HepG2 (cell line): ENCODE results near the gene ACP1. TPM values are rescaled to one million over a fixed set of nuclear protein-coding genes. Genes with fewer than 3 reads are reported as not detected.

Experiments used
- ATAC-seq: fragments of 200-7000 bp; cut with Tn5 transposase; 3 replicates; pipeline ENCODE4 v1.9.1; 2020; ENCODE audit warnings: mild to moderate bottlenecking, moderate library complexity
- BruUV-seq: library from RNA; stranded (reverse); fragments of 400-500 nt; replicated peaks from 2 replicates; lab custom pipeline; 2021; lab: Mats Ljungman, UMichigan
- CTCF ChIA-PET: fragments of 300-600 bp; formaldehyde crosslinking; extraction: SDS; loops from one replicate; lab custom pipeline; 2021; ENCODE audit warnings: low total read pairs, inconsistent platforms, low intra/inter-chr PET ratio; lab: Yijun Ruan, JAX
- POLR2A ChIA-PET: fragments of 350-600 bp; sonication (Branson Sonifier 250); formaldehyde crosslinking; loops from one replicate; lab custom pipeline; 2020; ENCODE audit warnings: antibody characterized with exemption, inconsistent platforms; lab: Yijun Ruan, JAX
- DNase-seq: peaks from one replicate; pipeline ENCODE4 v3.0.0-alpha.2; 2015; ENCODE audit warnings: low spot score
- FAIRE-seq: peaks from 3 replicates; lab custom pipeline; 2011; peaks lifted over from hg19 to GRCh38; lab: Jason Lieb, UNC
- H2AFZ ChIP-seq: one replicate; pipeline ENCODE4 v1.6.1; 2011; ENCODE audit warnings: low read length, inconsistent platforms
- H3K27ac ChIP-seq: fragments of 300-600 bp; 3 replicates; pipeline ENCODE4 v1.8.0; 2011; ENCODE audit warnings: mixed run types, mild to moderate bottlenecking, mixed read lengths, low read length, inconsistent platforms; ENCODE audit not compliant: insufficient read depth; ENCODE audit errors: extremely low read length
- H3K27me3 ChIP-seq, 2 experiments: fragments of 200-600 bp in 1 of 2; 2 replicates in 1 of 2; 3 replicates in 1 of 2; pipeline versions ENCODE4 v1.6.0 to v1.8.0; 2011; ENCODE audit warnings: low read length in 2 of 2, mild to moderate bottlenecking in 2 of 2, moderate library complexity in 2 of 2, inconsistent platforms in 1 of 2; ENCODE audit not compliant: insufficient read depth in 2 of 2, control insufficient read depth in 1 of 2
- H3K36me3 ChIP-seq, 2 experiments: fragments of 200-600 bp in 1 of 2; replicated peaks in 1 of 2; 2 replicates in 1 of 2; 3 replicates in 1 of 2; pipeline versions ENCODE4 v1.5.1 to v1.8.0; 2011; ENCODE audit warnings: low read length in 2 of 2, inconsistent platforms in 1 of 2; ENCODE audit not compliant: insufficient read depth in 2 of 2, control insufficient read depth in 1 of 2
- H3K4me1 ChIP-seq: 2 replicates; pipeline ENCODE4 v1.5.1; 2012; ENCODE audit warnings: low read length, inconsistent platforms; ENCODE audit not compliant: insufficient read depth
- H3K4me2 ChIP-seq: 2 replicates; pipeline ENCODE4 v1.6.0; 2011; ENCODE audit warnings: low read depth, low read length, inconsistent platforms
- H3K4me3 ChIP-seq, 3 experiments: fragments of 200-600 bp in 1 of 3; sonication (generic), shearing (Covaris generic) in 1 of 3; replicated peaks in 1 of 3; 2 replicates each; pipeline ENCODE4 v1.5.1; 2011 to 2016; ENCODE audit warnings: low read length in 3 of 3, inconsistent platforms in 2 of 3, low read depth in 2 of 3, mild to moderate bottlenecking in 2 of 3, control low read depth in 1 of 3, mixed read lengths in 1 of 3; ENCODE audit not compliant: insufficient read depth in 1 of 3
- H3K79me2 ChIP-seq: one replicate; pipeline ENCODE4 v1.6.1; 2011; ENCODE audit warnings: low read length, inconsistent platforms; ENCODE audit not compliant: insufficient read depth
- H3K9ac ChIP-seq: 2 replicates; pipeline ENCODE4 v1.6.0; 2011; ENCODE audit warnings: mild to moderate bottlenecking, low read depth, low read length, inconsistent platforms; ENCODE audit not compliant: insufficient read depth
- H3K9me3 ChIP-seq: 2 replicates; pipeline ENCODE4 v1.5.1; 2012; ENCODE audit warnings: mild to moderate bottlenecking, low read length
- H4K20me1 ChIP-seq: 2 replicates; pipeline ENCODE4 v1.6.0; 2011; ENCODE audit warnings: inconsistent platforms, mild to moderate bottlenecking, low read length, moderate library complexity; ENCODE audit not compliant: insufficient read depth
- HNRNPL ChIP-seq: fragments of 200-400 bp; formaldehyde crosslinking; IDR thresholded peaks from 2 replicates; pipeline ENCODE4 v1.6.1; 2017; ENCODE audit warnings: mild to moderate bottlenecking, low read depth, low read length
- JDP2 ChIP-seq: sonication (generic); formaldehyde crosslinking; IDR thresholded peaks from 2 replicates; pipeline ENCODE4 v1.8.1; 2022; ENCODE audit warnings: missing genetic modification reagents, borderline replicate concordance
- PAWR ChIP-seq: sonication (generic); formaldehyde crosslinking; IDR thresholded peaks from 2 replicates; pipeline ENCODE4 v1.4.0; 2020; ENCODE audit warnings: missing genetic modification reagents, mild to moderate bottlenecking, borderline replicate concordance
- RAD21 ChIP-seq: fragments of 450-650 bp; formaldehyde crosslinking; IDR thresholded peaks from 2 replicates; pipeline ENCODE4 v1.5.0; 2020; ENCODE audit warnings: mild to moderate bottlenecking
- RBFOX2 ChIP-seq: fragments of 200-400 bp; formaldehyde crosslinking; IDR thresholded peaks from 2 replicates; pipeline ENCODE4 v1.6.1; 2017; ENCODE audit warnings: low read depth, mild to moderate bottlenecking, low read length
- RBM22 ChIP-seq: fragments of 200-400 bp; formaldehyde crosslinking; optimal IDR thresholded peaks from 2 replicates; pipeline ENCODE3; 2017; ENCODE audit warnings: mild to moderate bottlenecking, low read length, moderate library complexity
- SIX4 ChIP-seq: sonication (generic); formaldehyde crosslinking; IDR thresholded peaks from 2 replicates; pipeline ENCODE4 v1.4.0; 2020; ENCODE audit warnings: missing genetic modification reagents
- STAG1 ChIP-seq: sonication (generic); formaldehyde crosslinking; IDR thresholded peaks from 2 replicates; pipeline ENCODE4 v1.4.0; 2020; ENCODE audit warnings: missing genetic modification reagents
- WIZ ChIP-seq: sonication (generic); formaldehyde crosslinking; IDR thresholded peaks from 2 replicates; pipeline ENCODE4 v1.5.1; 2020; ENCODE audit warnings: mild to moderate bottlenecking, missing genetic modification reagents
- YY1 ChIP-seq: IDR thresholded peaks from 2 replicates; pipeline ENCODE4 v1.6.1; 2011; ENCODE audit warnings: low read length, low read depth, moderate library complexity, mild to moderate bottlenecking; ENCODE audit not compliant: insufficient read depth, insufficient replicate concordance
- ZBTB1 ChIP-seq: sonication (generic); formaldehyde crosslinking; IDR thresholded peaks from 2 replicates; pipeline ENCODE4 v1.4.0; 2020; ENCODE audit warnings: missing genetic modification reagents, borderline replicate concordance
- ZBTB4 ChIP-seq: sonication (generic); formaldehyde crosslinking; IDR thresholded peaks from 2 replicates; pipeline ENCODE4 v1.4.0; 2020; ENCODE audit warnings: missing genetic modification reagents, mild to moderate bottlenecking, borderline replicate concordance
- ZFP41 ChIP-seq: sonication (generic); formaldehyde crosslinking; IDR thresholded peaks from 2 replicates; pipeline ENCODE4 v1.4.0; 2020; ENCODE audit warnings: mild to moderate bottlenecking, missing genetic modification reagents, borderline replicate concordance
- ZNF350 ChIP-seq: sonication (generic); formaldehyde crosslinking; IDR thresholded peaks from 2 replicates; pipeline ENCODE4 v1.4.0; 2020; ENCODE audit warnings: mild to moderate bottlenecking, low read depth, missing genetic modification reagents, borderline replicate concordance
- ZNF644 ChIP-seq: IDR thresholded peaks from 2 replicates; pipeline ENCODE4 v1.6.1; 2016; ENCODE audit warnings: low read depth
- WGBS: methylation state at CpG from one replicate; pipeline ENCODE4 v1.1.6; 2017; ENCODE audit warnings: low lambda C conversion rate; 5-methylcytosine and 5-hydroxymethylcytosine counted together
- in situ Hi-C: cut with HindIII; loops from 2 replicates; pipeline ENCODE4 v1.10.0; 2017; ENCODE audit warnings: low pct_unique_long_range_greater_than_20kb; ENCODE audit not compliant: extremely low pct_ligation_motif_present
- intact Hi-C: fragments of 100-400 bp; cut with micrococcal nuclease; formaldehyde crosslinking; loops from one replicate; pipeline ENCODE4 v1.10.0; 2022; ENCODE audit not compliant: unreplicated experiment
- polyA plus RNA-seq, 8 experiments: library from polyadenylated mRNA; depleted of rRNA in 3 of 8; stranded (reverse) in 7 of 8; unstranded in 1 of 8; fragments of >200 nt; fragmentation: Illumina TruSeq in 4 of 8; extraction: Trizol in 4 of 8; gene quantifications; 2 replicates each; pipeline versions ENCODE4 v1.2.1 to v1.2.3, GENCODE V29; 2011 to 2016; ENCODE audit warnings: low read depth in 4 of 8, missing spikeins in 1 of 8, mixed read lengths in 1 of 8; ENCODE audit not compliant: insufficient read depth in 1 of 8
- total RNA-seq, 5 experiments: library from RNA; depleted of rRNA; stranded (reverse); fragments of >200 nt; fragmentation: Illumina TruSeq; extraction: Trizol; gene quantifications; 2 replicates each; pipeline ENCODE4 v1.2.3, GENCODE V29; 2016; ENCODE audit warnings: low read depth in 1 of 5
- TF ChIP-seq, protein P1 (sequence below): sonication (generic); formaldehyde crosslinking; IDR thresholded peaks from 2 replicates; pipeline ENCODE4 v1.5.0; 2020; ENCODE audit warnings: mild to moderate bottlenecking, missing genetic modification reagents, moderate library complexity
- TF ChIP-seq, protein P2 (sequence below): sonication (generic); formaldehyde crosslinking; IDR thresholded peaks from 2 replicates; pipeline ENCODE4 v1.8.1; 2023; ENCODE audit warnings: missing genetic modification reagents, mild to moderate bottlenecking, borderline replicate concordance
- TF ChIP-seq, protein P3 (sequence below): sonication (generic); formaldehyde crosslinking; IDR thresholded peaks from 2 replicates; pipeline ENCODE4 v1.4.0; 2020; ENCODE audit warnings: missing genetic modification reagents

ACP1 gene
- total and polyA plus RNA-seq, 2 of the 13 experiments (the other 11 are each of a cell fraction or from before 2014, with no cell fraction given) = 246 to 348 TPM

- intact Hi-C loops (loop anchor here (1.0 kb wide), 1 partner anchor 28 kb away; no protein-coding TSS in a partner anchor), in situ Hi-C loops (no loop called here)
- peak; percentile 67 for ATAC-seq
- Histone ChIP-seq H3K27me3 (no peaks in the 10 kb centered on the region), H3K4me3 (no peak overlapping the region), H3K36me3 (peaks cover 37 to 96% of the 10 kb centered on the region in 2 experiments), H2AFZ (no peak overlapping the region), H3K27ac (no peak overlapping the region), H3K9ac (no peak overlapping the region), H3K4me2 (no peak overlapping the region), H3K79me2 (peaks cover 90% of the 10 kb centered on the region), H4K20me1 (peaks cover 65% of the 10 kb centered on the region), H3K4me1 (peaks cover 37% of the 10 kb centered on the region), H3K9me3 (no peaks in the 10 kb centered on the region)
- no TSS peak for BruUV-seq
- ChIA-PET CTCF (interaction anchor here (0.8 to 1.6 kb wide), 4 partner anchors 16 to 103 kb away, joined by 3 to 6 read pairs (median 4); no protein-coding TSS in a partner anchor), POLR2A (interaction anchor here (1.0 to 2.0 kb wide), 2 partner anchors 13 to 26 kb away, joined by 3 to 7 read pairs; no protein-coding TSS in a partner anchor)
- DNase-seq = no peak
- WGBS = 97% methylated on average over 3 of the region's 3 CpGs
- no peak for FAIRE-seq
- no peak for TF ChIP-seq YY1
- TF ChIP-seq ZBTB4 = no peak
- TF ChIP-seq RBM22 = peak; percentile 86
- no peak for TF ChIP-seq ZBTB1 (CRISPR knock-in tag)
- no peak for TF ChIP-seq ZNF350
- no peak for TF ChIP-seq WIZ (CRISPR knock-in tag)
- TF ChIP-seq ZNF644 (CRISPR knock-in tag) = no peak
- no peak for TF ChIP-seq JDP2 (CRISPR knock-in tag)
- TF ChIP-seq, protein P1, sequence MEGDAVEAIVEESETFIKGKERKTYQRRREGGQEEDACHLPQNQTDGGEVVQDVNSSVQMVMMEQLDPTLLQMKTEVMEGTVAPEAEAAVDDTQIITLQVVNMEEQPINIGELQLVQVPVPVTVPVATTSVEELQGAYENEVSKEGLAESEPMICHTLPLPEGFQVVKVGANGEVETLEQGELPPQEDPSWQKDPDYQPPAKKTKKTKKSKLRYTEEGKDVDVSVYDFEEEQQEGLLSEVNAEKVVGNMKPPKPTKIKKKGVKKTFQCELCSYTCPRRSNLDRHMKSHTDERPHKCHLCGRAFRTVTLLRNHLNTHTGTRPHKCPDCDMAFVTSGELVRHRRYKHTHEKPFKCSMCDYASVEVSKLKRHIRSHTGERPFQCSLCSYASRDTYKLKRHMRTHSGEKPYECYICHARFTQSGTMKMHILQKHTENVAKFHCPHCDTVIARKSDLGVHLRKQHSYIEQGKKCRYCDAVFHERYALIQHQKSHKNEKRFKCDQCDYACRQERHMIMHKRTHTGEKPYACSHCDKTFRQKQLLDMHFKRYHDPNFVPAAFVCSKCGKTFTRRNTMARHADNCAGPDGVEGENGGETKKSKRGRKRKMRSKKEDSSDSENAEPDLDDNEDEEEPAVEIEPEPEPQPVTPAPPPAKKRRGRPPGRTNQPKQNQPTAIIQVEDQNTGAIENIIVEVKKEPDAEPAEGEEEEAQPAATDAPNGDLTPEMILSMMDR (CRISPR knock-in tag) = peak; percentile 64
- TF ChIP-seq, protein P2, sequence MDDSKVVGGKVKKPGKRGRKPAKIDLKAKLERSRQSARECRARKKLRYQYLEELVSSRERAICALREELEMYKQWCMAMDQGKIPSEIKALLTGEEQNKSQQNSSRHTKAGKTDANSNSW (CRISPR knock-in tag) = no peak
- TF ChIP-seq STAG1 (CRISPR knock-in tag) = peak; percentile 64
- TF ChIP-seq ZFP41 = no peak
- no peak for TF ChIP-seq SIX4
- TF ChIP-seq RBFOX2 = 0 out of 2 replicates have a peak, but pooled peaks have one; percentile 18
- TF ChIP-seq, protein P3, sequence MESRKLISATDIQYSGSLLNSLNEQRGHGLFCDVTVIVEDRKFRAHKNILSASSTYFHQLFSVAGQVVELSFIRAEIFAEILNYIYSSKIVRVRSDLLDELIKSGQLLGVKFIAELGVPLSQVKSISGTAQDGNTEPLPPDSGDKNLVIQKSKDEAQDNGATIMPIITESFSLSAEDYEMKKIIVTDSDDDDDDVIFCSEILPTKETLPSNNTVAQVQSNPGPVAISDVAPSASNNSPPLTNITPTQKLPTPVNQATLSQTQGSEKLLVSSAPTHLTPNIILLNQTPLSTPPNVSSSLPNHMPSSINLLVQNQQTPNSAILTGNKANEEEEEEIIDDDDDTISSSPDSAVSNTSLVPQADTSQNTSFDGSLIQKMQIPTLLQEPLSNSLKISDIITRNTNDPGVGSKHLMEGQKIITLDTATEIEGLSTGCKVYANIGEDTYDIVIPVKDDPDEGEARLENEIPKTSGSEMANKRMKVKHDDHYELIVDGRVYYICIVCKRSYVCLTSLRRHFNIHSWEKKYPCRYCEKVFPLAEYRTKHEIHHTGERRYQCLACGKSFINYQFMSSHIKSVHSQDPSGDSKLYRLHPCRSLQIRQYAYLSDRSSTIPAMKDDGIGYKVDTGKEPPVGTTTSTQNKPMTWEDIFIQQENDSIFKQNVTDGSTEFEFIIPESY = peak; percentile 95
- TF ChIP-seq PAWR (CRISPR knock-in tag) = no peak
- 0 out of 2 replicates have a peak, but pooled peaks have one; percentile 29 for TF ChIP-seq RAD21 (CRISPR knock-in tag)
- TF ChIP-seq HNRNPL = no peak
Observed at GRCh38 chr2:274503-274902, 9.8 kb downstream of the ACP1 start.
